ENCODE results near the gene COL11A1.

DNA sequence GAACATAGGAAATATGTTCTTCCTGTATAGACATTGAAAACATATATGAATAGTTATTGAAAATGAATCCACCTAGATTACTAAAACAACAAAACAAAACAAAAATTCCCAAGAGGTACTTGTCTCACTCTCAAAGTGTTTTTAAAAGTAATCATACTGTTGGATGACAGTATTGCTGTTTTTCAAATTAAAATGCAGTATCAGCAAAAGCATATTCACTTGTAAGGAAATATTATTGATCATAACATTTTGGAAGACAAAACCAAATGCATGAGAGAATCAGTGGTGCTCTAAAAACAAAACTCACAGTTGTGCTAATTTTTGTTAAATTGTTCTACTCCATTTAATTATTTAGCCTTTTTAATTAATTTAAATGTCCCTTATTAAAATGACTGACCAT lies 131.0 kb downstream of the COL11A1 start:
- no peak for TF ChIP-seq POLR2A (IDR thresholded peaks at IDR 0.05)
- no peak for TF ChIP-seq CTCF (IDR thresholded peaks at IDR 0.05)
- no peak for TF ChIP-seq POLR2AphosphoS5 (IDR thresholded peaks at IDR 0.05)

Measured in transverse colon (tissue), 4 donors.